H9 (cell line): ENCODE results near the gene PEX14. TPM values are rescaled to one million over a fixed set of nuclear protein-coding genes. Genes with fewer than 3 reads are reported as not detected.

Experiments used
- DNase-seq: peaks from one replicate; pipeline ENCODE4 v3.0.0-alpha.2; 2017
- H2AFZ ChIP-seq: one replicate; pipeline ENCODE4 v1.6.1; 2013; ENCODE audit warnings: mild to moderate bottlenecking, low read length, control low read depth, moderate library complexity
- H2AK5ac ChIP-seq: 2 replicates; pipeline ENCODE4 v1.6.1; 2013; ENCODE audit warnings: low read length, control low read depth, mixed read lengths; ENCODE audit not compliant: insufficient read length
- H2BK120ac ChIP-seq: one replicate; pipeline ENCODE4 v1.6.1; 2013; ENCODE audit warnings: low read depth, mild to moderate bottlenecking, low read length, control low read depth, inconsistent platforms; ENCODE audit not compliant: poor library complexity, severe bottlenecking
- H2BK12ac ChIP-seq: 2 replicates; pipeline ENCODE4 v1.6.1; 2013; ENCODE audit warnings: low read length, control low read depth, mixed read lengths, low read depth; ENCODE audit not compliant: insufficient read length
- H2BK15ac ChIP-seq: 2 replicates; pipeline ENCODE4 v1.6.1; 2013; ENCODE audit warnings: low read depth, low read length, control low read depth
- H2BK20ac ChIP-seq: one replicate; pipeline ENCODE4 v1.6.1; 2013; ENCODE audit warnings: low read depth, mild to moderate bottlenecking, low read length, control low read depth, inconsistent platforms; ENCODE audit not compliant: poor library complexity, severe bottlenecking
- H2BK5ac ChIP-seq: 2 replicates; pipeline ENCODE4 v1.6.1; 2013; ENCODE audit warnings: low read length, control low read depth, mixed read lengths; ENCODE audit not compliant: insufficient read length
- H3K14ac ChIP-seq: 2 replicates; pipeline ENCODE4 v1.6.1; 2013; ENCODE audit warnings: low read length, control low read depth; ENCODE audit not compliant: insufficient read depth
- H3K18ac ChIP-seq: 2 replicates; pipeline ENCODE4 v1.6.1; 2013; ENCODE audit warnings: low read depth, mild to moderate bottlenecking, mixed read lengths, low read length, control low read depth; ENCODE audit not compliant: insufficient read length
- H3K23ac ChIP-seq: 2 replicates; pipeline ENCODE4 v1.6.1; 2013; ENCODE audit warnings: low read length, control low read depth, mixed read lengths, low read depth; ENCODE audit not compliant: insufficient read length
- H3K23me2 ChIP-seq: 2 replicates; pipeline ENCODE4 v1.6.1; 2013; ENCODE audit warnings: low read depth, mild to moderate bottlenecking, mixed read lengths, low read length, control low read depth; ENCODE audit not compliant: insufficient read length, poor library complexity, severe bottlenecking
- H3K27ac ChIP-seq: 2 replicates; pipeline ENCODE4 v1.5.1; 2013; ENCODE audit warnings: low read length, control low read depth, mixed read lengths, low read depth; ENCODE audit not compliant: insufficient read length
- H3K27me3 ChIP-seq: 2 replicates; pipeline ENCODE4 v1.6.1; 2013; ENCODE audit warnings: low read length, control low read depth, inconsistent platforms; ENCODE audit not compliant: insufficient read depth
- H3K4ac ChIP-seq: 2 replicates; pipeline ENCODE4 v1.6.1; 2013; ENCODE audit warnings: low read depth, mild to moderate bottlenecking, control low read depth, inconsistent platforms, low read length, moderate library complexity
- H3K4me1 ChIP-seq: 2 replicates; pipeline ENCODE4 v1.6.1; 2013; ENCODE audit warnings: low read length, control low read depth, inconsistent platforms; ENCODE audit not compliant: insufficient read depth
- H3K4me2 ChIP-seq: 2 replicates; pipeline ENCODE4 v1.6.1; 2013; ENCODE audit warnings: low read length, control low read depth, mixed read lengths; ENCODE audit not compliant: insufficient read length, insufficient read depth
- H3K56ac ChIP-seq: 2 replicates; pipeline ENCODE4 v1.6.1; 2013; ENCODE audit warnings: low read depth, mild to moderate bottlenecking, mixed read lengths, low read length, control low read depth; ENCODE audit not compliant: insufficient read length
- H3K79me1 ChIP-seq: 2 replicates; pipeline ENCODE4 v1.6.1; 2013; ENCODE audit warnings: low read depth, mild to moderate bottlenecking, moderate library complexity, low read length, control low read depth, inconsistent platforms; ENCODE audit not compliant: insufficient read depth, poor library complexity, severe bottlenecking
- H3K79me2 ChIP-seq: 2 replicates; pipeline ENCODE4 v1.6.1; 2013; ENCODE audit warnings: low read length, control low read depth, inconsistent platforms; ENCODE audit not compliant: insufficient read depth
- H3K9ac ChIP-seq: 2 replicates; pipeline ENCODE4 v1.6.1; 2013; ENCODE audit warnings: low read length, control low read depth, mixed read lengths; ENCODE audit not compliant: insufficient read length; ENCODE audit errors: extremely low read depth
- H3K9me3 ChIP-seq: one replicate; pipeline ENCODE4 v1.6.1; 2013; ENCODE audit warnings: low read depth, low read length, inconsistent platforms; ENCODE audit not compliant: control insufficient read depth
- H3T11ph ChIP-seq: one replicate; pipeline ENCODE4 v1.6.1; 2013; ENCODE audit warnings: mild to moderate bottlenecking, low read length, control low read depth, inconsistent platforms
- H4K20me1 ChIP-seq: one replicate; pipeline ENCODE4 v1.6.1; 2013; ENCODE audit not compliant: control insufficient read depth, insufficient read length, insufficient read depth
- H4K5ac ChIP-seq: 2 replicates; pipeline ENCODE4 v1.6.1; 2013; ENCODE audit warnings: low read depth, mild to moderate bottlenecking, mixed read lengths, low read length, control low read depth; ENCODE audit not compliant: insufficient read length
- H4K8ac ChIP-seq: replicated peaks from 2 replicates; pipeline ENCODE4 v1.6.1; 2013; ENCODE audit warnings: low read length, control low read depth, mixed read lengths, low read depth; ENCODE audit not compliant: insufficient read length
- H4K91ac ChIP-seq: 2 replicates; pipeline ENCODE4 v1.6.1; 2013; ENCODE audit warnings: low read depth, mild to moderate bottlenecking, moderate library complexity, mixed read lengths, low read length, control low read depth; ENCODE audit not compliant: insufficient read length
- H3K27ac Mint-ChIP-seq, 3 experiments: 2 replicates in 2 of 3; 3 replicates in 1 of 3; pipeline ENCODE4 v1.8.0; 2020 to 2021; ENCODE audit warnings: mixed read lengths in 3 of 3, mild to moderate bottlenecking in 1 of 3, moderate library complexity in 1 of 3
- H3K27me3 Mint-ChIP-seq: 2 replicates; pipeline ENCODE4 v1.8.0; 2021; ENCODE audit warnings: low read depth, mild to moderate bottlenecking, moderate library complexity, mixed read lengths
- H3K36me3 Mint-ChIP-seq, 3 experiments: 2 replicates in 2 of 3; 3 replicates in 1 of 3; pipeline ENCODE4 v1.8.0; 2020 to 2021; ENCODE audit warnings: low read depth in 3 of 3, mixed read lengths in 3 of 3; ENCODE audit not compliant: insufficient read depth in 1 of 3
- H3K4me1 Mint-ChIP-seq, 2 experiments: 2 replicates each; pipeline ENCODE4 v1.8.0; 2020; ENCODE audit warnings: mixed read lengths in 2 of 2
- H3K4me3 Mint-ChIP-seq, 2 experiments: 2 replicates in 1 of 2; 3 replicates in 1 of 2; pipeline ENCODE4 v1.8.0; 2020 to 2021; ENCODE audit warnings: mild to moderate bottlenecking in 2 of 2, mixed read lengths in 2 of 2, moderate library complexity in 1 of 2
- H3K9me3 Mint-ChIP-seq, 2 experiments: 2 replicates in 1 of 2; 3 replicates in 1 of 2; pipeline ENCODE4 v1.8.0; 2020; ENCODE audit warnings: mild to moderate bottlenecking in 2 of 2, mixed read lengths in 2 of 2, moderate library complexity in 1 of 2
- WGBS: extraction: QIAGEN DNeasy Blood & Tissue Kit; methylation state at CpG from one replicate; pipeline ENCODE4 v1.1.7; 2013; ENCODE audit warnings: missing lambda C conversion rate, low lambda C conversion rate, mixed read lengths; ENCODE audit not compliant: insufficient read length; ENCODE audit errors: extremely low coverage; 5-methylcytosine and 5-hydroxymethylcytosine counted together
- total RNA-seq: library from RNA; stranded (reverse); gene quantifications from 2 replicates; pipeline ENCODE4 v1.2.1, GENCODE V29; 2021
- TF ChIP-seq, protein P1 (sequence below): fragments of 200-600 bp; sonication (generic); conservative IDR thresholded peaks from 3 replicates; pipeline ENCODE4 v1.8.0; 2021; ENCODE audit warnings: antibody characterized with exemption, mild to moderate bottlenecking

PEX14 gene
- total RNA-seq, 1 experiment from 2014 or later, result 23.9 TPM

DNA sequence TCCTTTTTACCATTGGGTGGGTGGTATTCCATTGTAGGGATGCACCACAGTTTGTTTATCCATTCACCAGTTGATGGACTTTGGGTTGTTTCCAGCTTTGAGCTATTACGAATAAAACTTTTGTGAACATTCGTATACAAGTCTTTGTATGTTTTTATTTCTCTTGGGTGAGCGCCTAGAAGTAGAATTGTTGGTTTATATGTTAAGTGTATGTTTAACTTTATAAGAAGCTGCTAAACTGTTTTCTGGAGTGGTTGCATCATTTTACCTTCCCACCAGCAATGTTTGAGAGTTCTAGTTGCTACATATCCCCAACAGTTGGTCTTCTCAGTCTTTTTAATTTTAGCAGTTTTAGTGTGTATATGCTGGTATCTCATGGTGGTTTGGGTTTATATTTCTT, 132.5 kb downstream of the PEX14 start:
- Histone ChIP-seq H3K23ac (no peak overlapping the region), H2BK12ac (no peak overlapping the region), H3K9me3 (no peaks in the 10 kb centered on the region), H3K23me2 (no peaks in the 10 kb centered on the region), H3T11ph (no peak overlapping the region), H3K14ac (no peak overlapping the region), H2BK5ac (no peak overlapping the region), H3K27me3 (no peaks in the 10 kb centered on the region), H3K4me2 (no peak overlapping the region), H3K4ac (no peak overlapping the region), H3K27ac (no peak overlapping the region), H3K79me2 (no peaks in the 10 kb centered on the region), H4K5ac (no peak overlapping the region), H3K9ac (no peak overlapping the region), H3K56ac (no peak overlapping the region), H2BK20ac (no peak overlapping the region), H3K18ac (no peak overlapping the region), H2BK15ac (no peak overlapping the region), H2AK5ac (no peak overlapping the region), H3K79me1 (no peaks in the 10 kb centered on the region), H4K8ac (no peak overlapping the region), H2AFZ (no peak overlapping the region), H4K91ac (no peak overlapping the region), H2BK120ac (no peak overlapping the region), H4K20me1 (peaks cover 2% of the 10 kb centered on the region), H3K4me1 (no peaks in the 10 kb centered on the region)
- TF ChIP-seq, protein P1, sequence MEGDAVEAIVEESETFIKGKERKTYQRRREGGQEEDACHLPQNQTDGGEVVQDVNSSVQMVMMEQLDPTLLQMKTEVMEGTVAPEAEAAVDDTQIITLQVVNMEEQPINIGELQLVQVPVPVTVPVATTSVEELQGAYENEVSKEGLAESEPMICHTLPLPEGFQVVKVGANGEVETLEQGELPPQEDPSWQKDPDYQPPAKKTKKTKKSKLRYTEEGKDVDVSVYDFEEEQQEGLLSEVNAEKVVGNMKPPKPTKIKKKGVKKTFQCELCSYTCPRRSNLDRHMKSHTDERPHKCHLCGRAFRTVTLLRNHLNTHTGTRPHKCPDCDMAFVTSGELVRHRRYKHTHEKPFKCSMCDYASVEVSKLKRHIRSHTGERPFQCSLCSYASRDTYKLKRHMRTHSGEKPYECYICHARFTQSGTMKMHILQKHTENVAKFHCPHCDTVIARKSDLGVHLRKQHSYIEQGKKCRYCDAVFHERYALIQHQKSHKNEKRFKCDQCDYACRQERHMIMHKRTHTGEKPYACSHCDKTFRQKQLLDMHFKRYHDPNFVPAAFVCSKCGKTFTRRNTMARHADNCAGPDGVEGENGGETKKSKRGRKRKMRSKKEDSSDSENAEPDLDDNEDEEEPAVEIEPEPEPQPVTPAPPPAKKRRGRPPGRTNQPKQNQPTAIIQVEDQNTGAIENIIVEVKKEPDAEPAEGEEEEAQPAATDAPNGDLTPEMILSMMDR, result no peak
- Mint-ChIP-seq H3K9me3 (no peaks in the 10 kb centered on the region), H3K27ac (no peak overlapping the region), H3K4me3 (no peak overlapping the region), H3K36me3 (no peaks in the 10 kb centered on the region; a peak in 1 of 7 replicates), H3K4me1 (peaks cover 17 to 18% of the 10 kb centered on the region in 2 experiments), H3K27me3 (no peaks in the 10 kb centered on the region)
- DNase-seq, result no peak
- WGBS, result no CpG with 5 or more reads among the region's 3 CpGs
